HS-5 (cell line): ENCODE data around the gene DHX15.

Experiments
- DNase-seq: peaks from one replicate; pipeline ENCODE4 v3.0.0-alpha.2; 2012; ENCODE audit warnings: low read depth

The DHX15 gene

DNA sequence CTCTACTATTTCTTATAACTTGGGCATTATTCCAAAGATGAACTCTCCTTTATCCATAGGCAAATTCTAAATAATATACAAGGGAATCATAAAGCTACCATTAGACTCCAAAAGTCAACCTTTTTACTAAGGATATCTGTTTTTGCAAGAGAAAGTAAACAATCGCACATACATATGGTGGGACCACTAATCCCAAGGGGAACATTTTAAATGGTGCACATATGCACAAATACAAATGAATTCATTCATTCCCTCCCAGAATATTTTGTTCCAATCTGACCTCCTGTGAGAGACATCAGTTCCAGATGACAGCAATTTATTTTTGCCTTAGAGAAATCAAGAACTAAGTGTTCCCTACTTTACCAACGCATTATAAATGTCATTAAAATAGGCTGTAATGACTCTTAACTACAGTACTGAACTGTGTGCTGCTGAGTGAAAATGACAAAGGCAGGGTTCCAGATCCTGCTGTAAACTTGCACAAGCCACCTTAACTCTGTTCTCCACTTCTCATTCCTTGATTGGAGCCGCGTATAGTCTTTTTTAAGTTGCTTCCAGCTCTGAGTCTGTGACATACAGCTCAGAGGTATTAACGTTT, 2.0 kb downstream of the DHX15 start:
- DNase-seq: no peak

- no peak for DNase-seq
Observed at GRCh38 chr4:24578364-24578763, 6.0 kb downstream of the DHX15 start.

GRCh38 chr4:24576276-24576675, 8.1 kb downstream of the DHX15 start:
- DNase-seq: no peak

DNA sequence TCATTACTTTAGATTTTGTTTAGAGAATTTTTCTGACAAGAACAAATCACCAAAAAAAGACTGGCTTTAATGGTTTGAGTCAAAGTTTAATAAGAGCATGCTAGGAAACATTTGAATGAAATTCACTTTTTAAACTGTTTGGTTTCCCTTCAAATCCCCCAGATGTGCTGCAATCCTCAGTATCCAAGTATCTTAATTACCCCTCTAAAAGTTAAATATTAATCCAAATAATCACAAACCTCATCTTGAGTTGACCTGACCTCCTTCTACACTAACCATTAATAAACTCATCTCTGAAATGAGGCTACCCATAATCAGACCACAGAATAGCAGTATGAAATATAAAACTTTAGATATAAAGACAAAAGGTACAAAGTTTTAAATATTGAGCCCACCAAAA, 10.1 kb downstream of the DHX15 start:
- DNase-seq: no peak

DNA sequence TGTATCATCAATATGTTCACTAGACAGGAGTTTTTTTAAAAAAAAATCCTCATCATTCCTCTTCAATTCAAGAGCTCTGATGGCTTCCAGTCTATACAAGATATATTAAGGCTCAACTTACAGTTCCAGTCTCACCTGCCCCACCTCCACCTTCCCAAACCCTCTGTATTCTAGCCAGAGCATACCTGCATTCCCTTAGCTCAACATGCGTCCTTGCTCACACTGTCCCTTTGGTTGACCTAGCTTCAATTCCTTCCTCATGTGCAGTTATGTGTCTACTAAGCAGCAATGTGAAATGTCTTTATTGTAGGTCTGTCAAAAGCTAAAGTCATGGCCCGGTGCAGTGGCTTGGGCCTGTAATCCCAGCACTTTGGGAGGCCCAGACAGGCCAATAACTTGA, 10.8 kb downstream of the DHX15 start:
- DNase-seq: no peak

- DNase-seq: no peak
Observed at GRCh38 chr4:24570574-24571236, 13.6 kb downstream of the DHX15 start.

DNA sequence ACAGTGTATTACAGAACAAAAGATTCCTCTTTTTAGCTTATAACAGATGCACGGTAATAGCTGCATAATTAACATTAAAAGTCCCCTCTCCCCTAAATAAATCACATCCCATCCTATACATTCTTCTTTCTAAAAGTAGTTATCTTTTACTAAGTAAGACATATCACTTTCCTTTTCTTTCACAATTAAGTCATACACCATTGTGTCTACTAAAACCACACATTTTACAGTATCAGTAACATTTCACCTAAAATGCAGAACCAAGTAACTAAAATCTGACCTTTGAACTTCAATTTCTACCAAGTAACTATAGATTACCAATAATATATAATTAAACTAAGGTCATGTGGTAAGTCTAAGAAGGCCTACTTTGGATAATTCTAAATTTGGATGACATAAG, 14.2 kb downstream of the DHX15 start:
- DNase-seq: no peak

- DNase-seq: no peak
Observed at GRCh38 chr4:24569662-24570061, 14.7 kb downstream of the DHX15 start.

DNA sequence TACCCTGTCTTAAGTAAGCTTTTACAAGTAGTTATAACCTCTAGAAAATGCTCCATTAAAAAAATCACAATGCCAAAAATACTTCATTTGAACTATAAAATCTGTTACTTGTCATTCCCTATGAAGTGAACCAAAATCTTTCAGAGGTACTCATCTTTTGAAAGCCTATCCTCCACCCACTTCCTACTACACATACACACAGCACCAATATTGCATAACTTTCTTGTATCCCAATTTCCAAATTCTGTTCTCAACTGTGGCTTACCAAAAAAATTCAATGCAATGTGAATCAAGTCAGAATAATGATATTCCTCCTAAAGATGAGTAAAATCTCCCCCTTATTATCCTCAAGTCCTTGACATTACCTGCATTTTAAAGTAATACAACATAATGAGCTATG, 15.9 kb downstream of the DHX15 start:
- DNase-seq: no peak

GRCh38 chr4:24565054-24565453, 19.3 kb downstream of the DHX15 start:
- no peak for DNase-seq

- no peak for DNase-seq
Observed at GRCh38 chr4:24564488-24564887, 19.9 kb downstream of the DHX15 start.

- DNase-seq: no peak
Observed at GRCh38 chr4:24561438-24562139, 22.8 kb downstream of the DHX15 start.

DNA sequence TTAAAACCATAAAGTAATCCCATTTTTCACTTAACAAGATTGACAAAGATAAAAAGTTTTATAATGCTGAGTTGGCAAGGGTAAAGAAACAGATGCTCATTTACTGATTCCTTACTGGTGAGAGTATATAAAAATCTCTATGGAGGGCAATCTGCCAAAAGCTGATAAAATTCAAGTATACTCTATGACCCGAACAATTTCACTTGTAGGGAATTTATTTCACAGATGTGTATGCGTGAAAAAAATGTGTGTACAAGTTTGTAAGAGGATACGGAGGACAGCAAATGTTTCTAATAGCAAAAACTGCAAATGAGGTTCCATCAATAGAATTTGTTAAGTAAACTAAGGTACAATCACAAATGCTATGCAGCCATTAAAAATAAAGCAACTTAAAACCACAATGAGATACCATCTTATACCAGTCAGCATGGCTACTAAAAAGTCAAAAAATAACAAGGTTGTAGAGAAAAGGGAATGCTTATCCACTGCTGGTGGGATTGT, 23.4 kb downstream of the DHX15 start:
- DNase-seq: no peak

- no peak for DNase-seq
Observed at GRCh38 chr4:24559889-24560288, 24.5 kb downstream of the DHX15 start.

- DNase-seq: no peak
Observed at GRCh38 chr4:24559032-24559821, 25.1 kb downstream of the DHX15 start.

DNA sequence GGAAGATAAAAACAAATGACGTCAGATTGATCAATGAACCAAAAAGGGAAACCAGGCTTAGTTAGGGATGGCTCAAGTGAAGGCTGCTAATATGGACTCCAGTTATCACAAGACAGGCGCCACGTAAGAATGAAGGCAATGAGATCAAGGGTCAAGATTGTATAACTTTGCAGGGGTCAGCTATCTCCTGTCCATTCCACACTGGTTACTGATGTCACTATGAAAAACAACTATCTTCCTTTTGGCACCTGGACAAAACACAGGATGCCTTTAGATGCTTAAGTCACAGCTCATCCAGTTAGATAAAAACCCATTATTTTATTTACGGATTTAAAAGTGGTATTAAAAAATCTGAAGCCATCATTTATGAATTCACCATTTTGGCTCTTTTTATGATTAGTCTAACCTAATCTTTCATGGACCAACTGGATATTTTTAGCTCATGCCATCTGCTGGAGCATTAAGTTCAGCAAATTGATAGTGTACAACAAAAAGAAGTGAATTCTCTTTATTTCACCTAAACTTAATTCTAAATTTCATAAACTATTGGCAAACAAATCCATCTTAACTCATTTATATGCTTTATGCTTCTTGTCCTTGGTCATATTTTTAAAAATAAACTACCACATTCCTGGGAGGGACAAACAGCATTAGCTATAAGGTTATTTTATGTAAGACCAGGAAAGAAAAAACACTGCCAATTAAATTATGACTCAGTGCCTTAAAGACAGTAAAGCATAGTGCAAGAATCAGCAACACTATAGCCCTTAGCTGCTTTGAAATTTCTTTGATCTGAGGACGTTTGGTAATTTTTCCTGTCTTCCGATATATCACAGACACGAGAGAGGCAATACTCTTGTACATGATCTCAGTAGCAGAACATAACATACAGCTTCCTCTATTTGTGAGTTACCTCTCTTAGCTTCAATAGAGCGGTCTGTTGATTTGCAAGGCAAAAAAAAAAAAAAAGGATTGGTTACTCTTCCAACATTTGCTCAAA, 27.0 kb downstream of the DHX15 start:
- no peak for DNase-seq

- no peak for DNase-seq
Observed at GRCh38 chr4:24551492-24552289, 32.7 kb downstream of the DHX15 start.

DNA sequence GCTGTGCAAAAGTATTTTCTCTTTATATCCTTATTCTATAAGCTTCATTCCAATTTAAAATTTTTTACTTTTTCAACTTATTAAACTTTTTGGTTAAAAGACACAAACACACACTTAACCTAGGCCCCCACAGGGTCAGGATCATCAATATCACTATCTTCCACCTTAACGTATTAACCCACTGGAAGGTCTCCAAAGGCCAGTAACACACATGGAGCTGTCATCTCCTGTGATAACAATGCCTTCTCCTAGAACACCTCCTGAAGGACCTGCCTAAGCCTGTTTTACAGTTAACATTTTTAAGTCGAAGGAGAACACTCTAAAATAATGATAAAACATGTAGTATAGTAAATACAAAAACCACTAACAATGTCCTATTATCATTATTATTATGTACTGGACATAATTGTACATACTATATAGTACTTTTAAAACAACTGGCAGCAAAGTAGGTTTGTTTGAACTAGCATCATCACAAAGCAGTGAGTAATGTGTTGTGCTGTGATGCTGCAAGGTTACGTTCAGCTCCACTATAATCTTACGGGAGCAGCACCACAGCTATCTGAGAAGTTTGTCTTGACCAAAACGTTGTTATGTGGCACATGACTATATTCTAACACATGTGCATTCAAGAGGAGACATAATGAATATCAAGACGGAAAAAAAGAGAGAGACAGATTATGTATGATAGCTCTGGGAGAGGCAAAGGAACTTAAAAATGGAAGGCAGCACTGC, 33.7 kb downstream of the DHX15 start:
- DNase-seq: no peak

GRCh38 chr4:24547979-24548378, 36.4 kb downstream of the DHX15 start:
- DNase-seq: no peak
